GM23338 (cell line): ENCODE measurements around the gene TNNI2. TPM values are rescaled to one million over a fixed set of nuclear protein-coding genes. Genes with fewer than 3 reads are reported as not detected.

Source experiments
- ATAC-seq: fragments of 200-7000 bp; cut with Tn5 transposase; 3 replicates; pipeline ENCODE4 v1.9.1; 2020
- DNase-seq: peaks from one replicate; pipeline ENCODE4 v3.0.0-alpha.2; 2015; ENCODE audit warnings: low spot score
- H2AFZ ChIP-seq: fragments of 200-600 bp; sonication (generic); 2 replicates; pipeline ENCODE4 v1.8.0; 2016; ENCODE audit warnings: antibody characterized with exemption, mild to moderate bottlenecking, moderate library complexity
- H3F3A ChIP-seq: fragments of 200-600 bp; sonication (generic); replicated peaks from 2 replicates; pipeline ENCODE4 v1.8.0; 2017; ENCODE audit warnings: antibody characterized with exemption, mixed run types, low read depth
- H3K27ac ChIP-seq: fragments of 200-600 bp; sonication (generic); 2 replicates; pipeline ENCODE4 v1.6.1; 2016; ENCODE audit warnings: low read depth
- H3K27me3 ChIP-seq: fragments of 200-600 bp; sonication (generic); 2 replicates; pipeline ENCODE4 v1.8.0; 2016; ENCODE audit warnings: mild to moderate bottlenecking, mixed run types, moderate library complexity; ENCODE audit not compliant: insufficient read depth
- H3K36me3 ChIP-seq: fragments of 200-600 bp; sonication (generic); 2 replicates; pipeline ENCODE4 v1.8.0; 2016; ENCODE audit warnings: mild to moderate bottlenecking; ENCODE audit not compliant: insufficient read depth
- H3K4me1 ChIP-seq: fragments of 200-600 bp; sonication (generic); 2 replicates; pipeline ENCODE4 v1.8.0; 2016; ENCODE audit warnings: mild to moderate bottlenecking, moderate library complexity; ENCODE audit not compliant: insufficient read depth
- H3K4me2 ChIP-seq: fragments of 200-600 bp; sonication (generic); 2 replicates; pipeline ENCODE4 v1.7.1; 2017; ENCODE audit warnings: mixed run types
- H3K4me3 ChIP-seq: fragments of 200-600 bp; sonication (generic); 2 replicates; pipeline ENCODE4 v1.6.1; 2016; ENCODE audit warnings: mixed run types
- H3K79me2 ChIP-seq: fragments of 200-600 bp; sonication (generic); replicated peaks from 2 replicates; pipeline ENCODE4 v1.8.0; 2017; ENCODE audit warnings: mild to moderate bottlenecking; ENCODE audit not compliant: insufficient read depth
- H3K9me2 ChIP-seq: fragments of 200-600 bp; sonication (generic); 2 replicates; pipeline ENCODE4 v1.8.0; 2017; ENCODE audit not compliant: insufficient read depth
- H4K20me1 ChIP-seq: fragments of 200-600 bp; sonication (generic); replicated peaks from 2 replicates; pipeline ENCODE4 v1.8.0; 2017; ENCODE audit warnings: mild to moderate bottlenecking; ENCODE audit not compliant: insufficient read depth
- H3K27ac Mint-ChIP-seq: 2 replicates; pipeline ENCODE4 v1.8.0; 2020; ENCODE audit warnings: inconsistent platforms, mild to moderate bottlenecking, moderate library complexity, mixed read lengths
- H3K27me3 Mint-ChIP-seq: 3 replicates; pipeline ENCODE4 v1.8.0; 2022; ENCODE audit warnings: low read depth, mild to moderate bottlenecking, moderate library complexity, mixed read lengths, inconsistent platforms; ENCODE audit not compliant: insufficient read depth, poor library complexity
- H3K36me3 Mint-ChIP-seq: 3 replicates; pipeline ENCODE4 v1.8.0; 2021; ENCODE audit warnings: low read depth, mild to moderate bottlenecking, inconsistent platforms, moderate library complexity, mixed read lengths
- H3K4me1 Mint-ChIP-seq: 3 replicates; pipeline ENCODE4 v1.8.0; 2020; ENCODE audit warnings: mild to moderate bottlenecking, inconsistent platforms, mixed read lengths
- H3K4me3 Mint-ChIP-seq: 3 replicates; pipeline ENCODE4 v1.8.0; 2021; ENCODE audit warnings: moderate library complexity, mild to moderate bottlenecking, inconsistent platforms, mixed read lengths
- H3K9me3 Mint-ChIP-seq: 3 replicates; pipeline ENCODE4 v1.8.0; 2020; ENCODE audit warnings: moderate library complexity, mild to moderate bottlenecking, inconsistent platforms, mixed read lengths
- CREB1 ChIP-seq: fragments of 250-450 bp; sonication (Bioruptor Pico); IDR thresholded peaks from 2 replicates; pipeline ENCODE4 v1.5.0; 2020; ENCODE audit warnings: low read depth, mild to moderate bottlenecking, moderate library complexity
- CTCF ChIP-seq, 2 experiments: fragments of 200-600 bp in 1 of 2; sonication (generic) in 1 of 2; conservative IDR thresholded peaks; 2 replicates each; pipeline versions ENCODE4 v1.5.1 to v1.6.1; 2016 to 2017; ENCODE audit warnings: antibody characterized with exemption in 2 of 2, low read depth in 2 of 2, mild to moderate bottlenecking in 2 of 2, moderate library complexity in 1 of 2
- ETS1 ChIP-seq: IDR thresholded peaks from 2 replicates; pipeline ENCODE4 v1.6.1; 2016; ENCODE audit warnings: antibody characterized with exemption
- EZH2 ChIP-seq: fragments of 200-600 bp; sonication (generic); IDR thresholded peaks from one replicate; pipeline ENCODE4 v1.8.0; 2017; ENCODE audit warnings: antibody characterized with exemption, mild to moderate bottlenecking, low read depth; ENCODE audit not compliant: unreplicated experiment
- JUNB ChIP-seq: IDR thresholded peaks from one replicate; pipeline ENCODE4 v1.6.1; 2016; ENCODE audit warnings: antibody characterized with exemption; ENCODE audit not compliant: unreplicated experiment
- POLR2AphosphoS5 ChIP-seq: IDR thresholded peaks from 2 replicates; pipeline ENCODE4 v1.6.1; 2016; ENCODE audit warnings: antibody characterized with exemption, low read depth
- REST ChIP-seq: IDR thresholded peaks from one replicate; pipeline ENCODE4 v1.6.1; 2018; ENCODE audit warnings: antibody characterized with exemption; ENCODE audit not compliant: unreplicated experiment
- STAT1 ChIP-seq: IDR thresholded peaks from one replicate; pipeline ENCODE4 v1.6.1; 2016; ENCODE audit warnings: antibody characterized with exemption; ENCODE audit not compliant: unreplicated experiment
- ZNF114 ChIP-seq: fragments of 250-450 bp; sonication (Bioruptor Pico); IDR thresholded peaks from 2 replicates; pipeline ENCODE4 v1.5.0; 2020; ENCODE audit warnings: mild to moderate bottlenecking, moderate library complexity
- ZNF462 ChIP-seq: fragments of 250-450 bp; sonication (Bioruptor Pico); IDR thresholded peaks from 2 replicates; pipeline ENCODE4 v1.5.0; 2020; ENCODE audit warnings: mild to moderate bottlenecking, moderate library complexity
- polyA plus RNA-seq: library from polyadenylated mRNA; unstranded; fragments of >200 nt; fragmentation: Nextera tagmentation; extraction: Ambion mirVana; gene quantifications from 2 replicates; pipeline ENCODE4 v1.2.1, GENCODE V29; 2016
- total RNA-seq: library from RNA; depleted of rRNA; stranded (reverse); fragments of >200 nt; shearing (Covaris generic); gene quantifications from 2 replicates; pipeline ENCODE4 v1.2.3, GENCODE V29; 2014

TNNI2 gene
- total and polyA plus RNA-seq, 2 experiments from 2014 or later: not detected

- TF ChIP-seq ETS1 (no peak), CTCF (conservative IDR thresholded peaks at IDR 0.05; ENCODE audit: low read depth in 2 of 2) (no peak), CREB1 (CRISPR knock-in tag) (no peak), ZNF114 (CRISPR knock-in tag) (no peak), JUNB (no peak), POLR2AphosphoS5 (no peak), EZH2 (no peak)
These were observed 583 bp downstream of the TNNI2 start (continued) for GRCh38 chr11:1839204-1839923.

- H3K4me3 Mint-ChIP-seq: no peak overlapping the region
- H3K9me3 Mint-ChIP-seq: no peaks in the 10 kb centered on the region
- DNase-seq (no peak), ATAC-seq (no peak)
- H4K20me1 ChIP-seq: no peaks in the 10 kb centered on the region
- no peak overlapping the region for H2AFZ ChIP-seq
- no peaks in the 10 kb centered on the region for H3K36me3 ChIP-seq
- H3K36me3 Mint-ChIP-seq: no peaks in the 10 kb centered on the region
- peaks cover 6% of the 10 kb centered on the region for H3K27me3 Mint-ChIP-seq
- no peaks in the 10 kb centered on the region for H3K4me1 Mint-ChIP-seq
- no peaks in the 10 kb centered on the region for H3K4me1 ChIP-seq
- no peak overlapping the region for H3K4me3 ChIP-seq
- H3F3A ChIP-seq: no peaks in the 10 kb centered on the region
- no peaks in the 10 kb centered on the region for H3K27me3 ChIP-seq
- no peaks in the 10 kb centered on the region for H3K79me2 ChIP-seq
- no peak overlapping the region for H3K4me2 ChIP-seq
- H3K9me2 ChIP-seq: no peaks in the 10 kb centered on the region
- H3K27ac Mint-ChIP-seq: no peak overlapping the region
- H3K27ac ChIP-seq: no peak overlapping the region
- TF ChIP-seq ZNF114 (CRISPR knock-in tag): no peak
- no peak for TF ChIP-seq ZNF462 (CRISPR knock-in tag)
- TF ChIP-seq STAT1: no peak
- TF ChIP-seq REST: no peak
- TF ChIP-seq POLR2AphosphoS5: no peak
These were observed 1.4 kb downstream of the TNNI2 start for GRCh38 chr11:1839924-1840779.
